Smooth muscle cell (in vitro differentiated cells): ENCODE data around the gene MBD5. TPM values are rescaled to one million over a fixed set of nuclear protein-coding genes. Genes with fewer than 3 reads are reported as not detected.

ENCODE experiments used
- DNase-seq: peaks from one replicate; lab custom pipeline; 2025; ENCODE audit not compliant: unreplicated experiment; lab: John Stamatoyannopoulos, UW
- H2AFZ ChIP-seq: fragments of 200-600 bp; sonication (generic); 2 replicates; pipeline ENCODE4 v1.6.0; 2016; ENCODE audit warnings: antibody characterized with exemption, low read depth, mild to moderate bottlenecking
- H3F3A ChIP-seq: fragments of 200-600 bp; sonication (generic); 2 replicates; pipeline ENCODE4 v1.6.0; 2017; ENCODE audit warnings: antibody characterized with exemption, low read depth
- H3K27ac ChIP-seq: fragments of 200-600 bp; sonication (generic); 2 replicates; pipeline ENCODE4 v1.5.1; 2016; ENCODE audit warnings: low read depth, mild to moderate bottlenecking
- H3K27me3 ChIP-seq: fragments of 200-600 bp; sonication (generic); 2 replicates; pipeline ENCODE4 v1.6.1; 2016; ENCODE audit warnings: low read depth, mild to moderate bottlenecking
- H3K36me3 ChIP-seq: fragments of 200-600 bp; sonication (generic); 2 replicates; pipeline ENCODE4 v1.5.1; 2016; ENCODE audit warnings: low read depth
- H3K4me1 ChIP-seq: fragments of 200-600 bp; sonication (generic); 2 replicates; pipeline ENCODE4 v1.5.1; 2016; ENCODE audit warnings: low read depth
- H3K4me2 ChIP-seq: fragments of 200-600 bp; sonication (generic); 2 replicates; pipeline ENCODE4 v1.6.0; 2016; ENCODE audit warnings: mild to moderate bottlenecking
- H3K4me3 ChIP-seq: fragments of 200-600 bp; sonication (generic); 2 replicates; pipeline ENCODE4 v1.5.1; 2016; ENCODE audit warnings: mild to moderate bottlenecking
- H3K79me2 ChIP-seq: fragments of 200-600 bp; sonication (generic); 2 replicates; pipeline ENCODE4 v1.6.0; 2016; ENCODE audit warnings: low read depth, mild to moderate bottlenecking
- H3K9ac ChIP-seq: fragments of 200-600 bp; sonication (generic); 2 replicates; pipeline ENCODE4 v1.6.0; 2016; ENCODE audit warnings: low read depth
- H3K9me3 ChIP-seq: fragments of 200-600 bp; sonication (generic); replicated peaks from 2 replicates; pipeline ENCODE4 v1.5.1; 2016; ENCODE audit warnings: low read depth
- H4K20me1 ChIP-seq: fragments of 200-600 bp; sonication (generic); 2 replicates; pipeline ENCODE4 v1.6.0; 2016; ENCODE audit warnings: low read depth
- CTCF ChIP-seq: fragments of 200-600 bp; sonication (generic); IDR thresholded peaks from 2 replicates; pipeline ENCODE4 v1.5.1; 2017; ENCODE audit warnings: borderline replicate concordance, mild to moderate bottlenecking, antibody characterized with exemption; ENCODE audit not compliant: insufficient read depth, poor library complexity, severe bottlenecking
- WGBS: methylation state at CpG from one replicate; pipeline ENCODE4 v1.1.7; 2016; ENCODE audit warnings: low lambda C conversion rate; 5-methylcytosine and 5-hydroxymethylcytosine counted together
- polyA plus RNA-seq: library from polyadenylated mRNA; unstranded; fragments of >200 nt; fragmentation: Nextera tagmentation; extraction: Ambion mirVana; gene quantifications from 2 replicates; pipeline ENCODE4 v1.2.1, GENCODE V29; 2016
- total RNA-seq: library from RNA; depleted of rRNA; stranded (reverse); fragments of >200 nt; gene quantifications from 2 replicates; pipeline ENCODE4 v1.2.3, GENCODE V29; 2014

The MBD5 gene
- total and polyA plus RNA-seq, 2 experiments from 2014 or later: 25.7 to 31.2 TPM

DNA sequence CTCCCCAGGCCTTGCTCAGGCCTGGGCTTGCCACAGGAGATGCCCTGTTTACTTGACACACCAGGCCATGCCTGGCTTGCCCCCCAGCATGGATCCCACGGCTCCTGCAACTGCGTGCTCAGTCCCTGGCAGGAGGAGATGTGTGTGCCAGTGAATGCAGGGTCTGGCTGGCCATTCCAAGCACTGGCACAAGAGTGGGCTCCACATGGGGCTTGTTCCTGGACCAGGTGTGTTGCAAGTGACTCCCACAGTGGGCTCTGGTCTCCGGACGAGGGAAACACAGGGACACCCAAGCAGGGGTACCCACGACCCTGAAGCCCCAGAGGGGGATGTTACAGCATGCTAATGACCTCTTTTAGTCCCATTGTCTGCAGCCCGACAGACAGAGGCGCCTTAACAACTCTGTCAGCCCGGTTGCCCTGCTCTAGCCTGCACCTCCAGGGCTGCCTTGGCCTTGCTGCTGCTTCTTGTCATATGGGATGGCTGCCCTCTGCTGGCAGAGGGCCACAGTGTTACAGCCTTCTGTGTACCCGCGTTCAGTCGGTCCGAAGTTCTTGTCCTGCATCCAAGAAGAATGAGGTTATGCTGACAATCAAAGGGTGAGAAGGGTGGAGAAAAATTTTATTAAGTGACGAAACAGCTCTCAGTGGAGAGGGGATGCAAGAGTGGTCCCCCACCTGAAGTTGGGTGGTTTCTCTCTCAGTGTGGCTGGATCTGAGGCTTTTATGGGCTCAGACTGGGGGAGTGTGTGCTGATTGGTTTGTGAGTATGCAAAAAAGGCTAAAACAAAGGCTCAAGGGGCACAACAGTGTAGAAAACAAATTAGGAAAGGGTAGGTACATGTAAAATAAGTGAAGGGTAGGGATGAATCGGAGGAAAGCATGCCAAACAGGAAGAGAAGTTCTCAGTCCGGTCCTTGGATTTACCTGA is 180.4 kb downstream of the MBD5 start:
- peak; percentile 67 for TF ChIP-seq CTCF
- Histone ChIP-seq H3K4me2 (peak overlapping the region; percentile 48), H3K4me1 (no peaks in the 10 kb centered on the region), H3K27me3 (no peaks in the 10 kb centered on the region), H3K9ac (no peak overlapping the region), H3K36me3 (peaks cover 5% of the 10 kb centered on the region), H3K79me2 (no peaks in the 10 kb centered on the region), H3K9me3 (no peaks in the 10 kb centered on the region), H3K27ac (no peak overlapping the region), H3K4me3 (no peak overlapping the region), H3F3A (no peaks in the 10 kb centered on the region), H2AFZ (no peak overlapping the region), H4K20me1 (peaks cover 9% of the 10 kb centered on the region)
- 34% methylated on average over 15 of the region's 15 CpGs for WGBS
- DNase-seq: peak; percentile 4

DNA sequence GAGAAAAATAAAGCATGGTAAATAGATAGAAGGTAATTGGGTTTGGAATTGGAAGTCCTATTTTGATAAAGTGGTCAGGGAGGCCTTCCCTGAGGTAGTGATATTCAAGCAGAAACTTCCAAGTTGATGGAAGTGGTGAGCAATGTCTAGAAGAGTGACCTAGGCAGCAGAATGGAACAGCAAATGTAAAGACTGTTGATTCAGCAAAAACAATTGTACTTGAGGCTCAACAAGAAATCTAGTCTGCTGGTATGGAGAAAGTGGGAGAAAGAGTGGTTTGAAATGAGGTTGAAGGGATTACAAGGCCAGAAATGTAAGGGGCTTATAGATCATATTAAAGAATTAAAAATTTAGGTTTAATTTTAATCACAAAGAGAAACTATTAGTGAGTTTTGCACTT is 181.3 kb downstream of the MBD5 start:
- H3K27ac ChIP-seq: no peak overlapping the region
- TF ChIP-seq CTCF: no peak

GRCh38 chr2:148207111-148207510 is 186.2 kb downstream of the MBD5 start:
- DNase-seq: no peak
- WGBS: 80% methylated on average over 2 of the region's 2 CpGs
- no peak overlapping the region for H3K9ac ChIP-seq
- no peaks in the 10 kb centered on the region for H4K20me1 ChIP-seq
- no peak overlapping the region for H2AFZ ChIP-seq
- no peaks in the 10 kb centered on the region for H3K27me3 ChIP-seq
- H3K4me2 ChIP-seq: no peak overlapping the region
- H3K27ac ChIP-seq: no peak overlapping the region
- H3K4me1 ChIP-seq: no peaks in the 10 kb centered on the region
- no peaks in the 10 kb centered on the region for H3K79me2 ChIP-seq
- H3K9me3 ChIP-seq: no peaks in the 10 kb centered on the region
- H3F3A ChIP-seq: no peaks in the 10 kb centered on the region
- TF ChIP-seq CTCF: no peak
- H3K4me3 ChIP-seq: no peak overlapping the region
- H3K36me3 ChIP-seq: peaks cover 5% of the 10 kb centered on the region

More for the DNA sequence above, 181.3 kb downstream of the MBD5 start:
- no peaks in the 10 kb centered on the region for H3K9me3 ChIP-seq
- H4K20me1 ChIP-seq: peaks cover 9% of the 10 kb centered on the region
- H2AFZ ChIP-seq: no peak overlapping the region
- no peak overlapping the region for H3K4me2 ChIP-seq
- H3K36me3 ChIP-seq: peaks cover 5% of the 10 kb centered on the region
- DNase-seq: no peak
- no peaks in the 10 kb centered on the region for H3F3A ChIP-seq
- no peaks in the 10 kb centered on the region for H3K27me3 ChIP-seq
- no peaks in the 10 kb centered on the region for H3K4me1 ChIP-seq
- no peaks in the 10 kb centered on the region for H3K79me2 ChIP-seq
- no peak overlapping the region for H3K4me3 ChIP-seq
- H3K9ac ChIP-seq: no peak overlapping the region
